OCI-LY1 (cell line): ENCODE data around the gene MAP6D1.

Source experiments
- H2AFZ ChIP-seq: fragments of 200-600 bp; sonication (generic), shearing (Covaris generic); 2 replicates; pipeline ENCODE4 v1.6.0; 2014; ENCODE audit warnings: antibody characterized with exemption, mild to moderate bottlenecking, low read length
- H3F3A ChIP-seq: fragments of 200-600 bp; sonication (generic), shearing (Covaris generic); 2 replicates; pipeline ENCODE4 v1.6.0; 2014; ENCODE audit warnings: mild to moderate bottlenecking, antibody characterized with exemption, low read length, moderate library complexity; ENCODE audit not compliant: insufficient read depth
- H3K27ac ChIP-seq: fragments of 200-600 bp; sonication (generic); 2 replicates; pipeline ENCODE4 v1.5.1; 2014; ENCODE audit warnings: low read length, mixed run types, mild to moderate bottlenecking, low read depth; ENCODE audit not compliant: poor library complexity, severe bottlenecking
- H3K27me3 ChIP-seq: fragments of 200-600 bp; sonication (generic); 2 replicates; pipeline ENCODE4 v1.6.0; 2014; ENCODE audit warnings: antibody characterized with exemption, mild to moderate bottlenecking, low read length, moderate library complexity; ENCODE audit not compliant: insufficient read depth
- H3K36me3 ChIP-seq: fragments of 200-600 bp; sonication (generic); 2 replicates; pipeline ENCODE4 v1.6.1; 2014; ENCODE audit warnings: mild to moderate bottlenecking, antibody characterized with exemption, low read length, moderate library complexity, mixed read lengths; ENCODE audit not compliant: insufficient read depth
- H3K4me1 ChIP-seq: fragments of 200-600 bp; sonication (generic); 2 replicates; pipeline ENCODE4 v1.5.1; 2014; ENCODE audit warnings: mild to moderate bottlenecking, low read length, moderate library complexity; ENCODE audit not compliant: insufficient read depth, severe bottlenecking
- H3K4me2 ChIP-seq: fragments of 200-600 bp; sonication (generic), shearing (Covaris generic); 2 replicates; pipeline ENCODE4 v1.6.1; 2014; ENCODE audit warnings: low read length
- H3K4me3 ChIP-seq: fragments of 200-600 bp; sonication (generic); 2 replicates; pipeline ENCODE4 v1.5.1; 2014; ENCODE audit warnings: low read length, low read depth, mild to moderate bottlenecking, mixed read lengths; ENCODE audit not compliant: poor library complexity, severe bottlenecking
- H3K79me2 ChIP-seq: fragments of 200-600 bp; shearing (Covaris generic); 2 replicates; pipeline ENCODE4 v1.6.1; 2016; ENCODE audit warnings: mixed run types, low read length, mixed read lengths; ENCODE audit not compliant: insufficient read depth
- H3K9ac ChIP-seq: fragments of 200-600 bp; sonication (generic), shearing (Covaris generic); 2 replicates; pipeline ENCODE4 v1.6.1; 2014; ENCODE audit warnings: mild to moderate bottlenecking, low read length, mixed read lengths
- H3K9me2 ChIP-seq: fragments of 200-600 bp; sonication (generic), shearing (Covaris generic); 2 replicates; pipeline ENCODE4 v1.6.1; 2014; ENCODE audit warnings: low read depth, mild to moderate bottlenecking, low read length, mixed read lengths
- H3K9me3 ChIP-seq: fragments of 200-600 bp; shearing (Covaris generic); 2 replicates; pipeline ENCODE4 v1.6.1; 2014; ENCODE audit warnings: low read length, mixed read lengths
- H4K20me1 ChIP-seq: fragments of 200-600 bp; sonication (generic), shearing (Covaris generic); 2 replicates; pipeline ENCODE4 v1.6.0; 2016; ENCODE audit warnings: mild to moderate bottlenecking, low read length; ENCODE audit not compliant: insufficient read depth
- CTCF ChIP-seq: fragments of 200-600 bp; sonication (generic), shearing (Covaris generic); IDR thresholded peaks from 2 replicates; pipeline ENCODE4 v1.5.1; 2017; ENCODE audit warnings: mild to moderate bottlenecking, antibody characterized with exemption, low read length, moderate library complexity, mixed read lengths
- EZH2 ChIP-seq: fragments of 200-600 bp; sonication (generic), shearing (Covaris generic); IDR thresholded peaks from 2 replicates; pipeline ENCODE4 v1.8.0; 2017; ENCODE audit warnings: borderline replicate concordance, mixed run types, mild to moderate bottlenecking, antibody characterized with exemption, low read length, moderate library complexity, mixed read lengths

The MAP6D1 gene

GRCh38 chr3:183845090-183845489, 19.7 kb upstream of the MAP6D1 start:
- H3K4me2 ChIP-seq, result no peak overlapping the region

GRCh38 chr3:183844606-183845005, 19.2 kb upstream of the MAP6D1 start:
- H3K36me3 ChIP-seq, result peaks cover 87% of the 10 kb centered on the region
- no peaks in the 10 kb centered on the region for H3K4me1 ChIP-seq
- no peak overlapping the region for H3K4me3 ChIP-seq
- no peak overlapping the region for H3K27ac ChIP-seq
- no peaks in the 10 kb centered on the region for H3K27me3 ChIP-seq
- no peaks in the 10 kb centered on the region for H3K79me2 ChIP-seq
- no peaks in the 10 kb centered on the region for H4K20me1 ChIP-seq
- no peak overlapping the region for H3K9ac ChIP-seq
- H3F3A ChIP-seq, result no peaks in the 10 kb centered on the region
- no peaks in the 10 kb centered on the region for H3K9me2 ChIP-seq
- H3K9me3 ChIP-seq, result no peaks in the 10 kb centered on the region
- H2AFZ ChIP-seq, result no peak overlapping the region
- no peak overlapping the region for H3K4me2 ChIP-seq
- TF ChIP-seq EZH2, result no peak
- no peak for TF ChIP-seq CTCF

More at GRCh38 chr3:183845090-183845489, 19.7 kb upstream of the MAP6D1 start:
- no peak for TF ChIP-seq CTCF
- no peak for TF ChIP-seq EZH2
- no peaks in the 10 kb centered on the region for H3K9me2 ChIP-seq
- no peaks in the 10 kb centered on the region for H3K79me2 ChIP-seq
- no peaks in the 10 kb centered on the region for H3K9me3 ChIP-seq
- no peaks in the 10 kb centered on the region for H3F3A ChIP-seq
- no peak overlapping the region for H3K9ac ChIP-seq
- no peak overlapping the region for H2AFZ ChIP-seq
- H3K27ac ChIP-seq, result no peak overlapping the region
- H4K20me1 ChIP-seq, result no peaks in the 10 kb centered on the region
- peaks cover 86% of the 10 kb centered on the region for H3K36me3 ChIP-seq
- no peaks in the 10 kb centered on the region for H3K27me3 ChIP-seq
- H3K4me3 ChIP-seq, result no peak overlapping the region
- no peaks in the 10 kb centered on the region for H3K4me1 ChIP-seq

- Histone ChIP-seq H4K20me1 (0 out of 2 replicates have a peak, but pooled peaks cover 3% of the 10 kb centered on the region), H3K9me2 (no peaks in the 10 kb centered on the region), H3K79me2 (no peaks in the 10 kb centered on the region), H2AFZ (no peak overlapping the region), H3K9ac (no peak overlapping the region), H3K9me3 (no peaks in the 10 kb centered on the region), H3K27ac (no peak overlapping the region), H3K4me3 (no peak overlapping the region), H3F3A (no peaks in the 10 kb centered on the region), H3K4me2 (no peak overlapping the region), H3K27me3 (no peaks in the 10 kb centered on the region), H3K36me3 (peaks cover 74% of the 10 kb centered on the region), H3K4me1 (no peaks in the 10 kb centered on the region)
- TF ChIP-seq CTCF, result no peak
- no peak for TF ChIP-seq EZH2
These were observed 14.4 kb upstream of the MAP6D1 start for GRCh38 chr3:183839751-183840150.
